SIG-M5 treated with dmso at 0.1 percent for 504 hours (cell line): ENCODE data around the gene EXOC6.
"Not testable (repeated sequence)": the region's sequence is repeated elsewhere in the genome, so short reads cannot be mapped to it uniquely, and the experiment has no call there.

Experiments
- DNase-seq: peaks from one replicate; lab custom pipeline; 2025; ENCODE audit not compliant: unreplicated experiment; lab: John Stamatoyannopoulos, UW

Gene EXOC6

GRCh38 chr10:92937876-92938275 is 89.6 kb downstream of the EXOC6 start:
- no peak for DNase-seq

- DNase-seq, result no peak
Observed at GRCh38 chr10:92938841-92939240, 90.5 kb downstream of the EXOC6 start.

GRCh38 chr10:92942226-92942625 is 93.9 kb downstream of the EXOC6 start:
- no peak for DNase-seq

- no peak for DNase-seq
Observed at GRCh38 chr10:92946491-92946890, 98.2 kb downstream of the EXOC6 start.

- not testable (repeated sequence) for DNase-seq
Observed at GRCh38 chr10:92952573-92952972, 104.3 kb downstream of the EXOC6 start.

- no peak for DNase-seq
Observed at GRCh38 chr10:92957223-92958010, 109.1 kb downstream of the EXOC6 start.

GRCh38 chr10:92961638-92962037 is 113.3 kb downstream of the EXOC6 start:
- no peak for DNase-seq

GRCh38 chr10:92965314-92965713 is 117.0 kb downstream of the EXOC6 start:
- DNase-seq, result peak; percentile 25

GRCh38 chr10:92967641-92968040 is 119.3 kb downstream of the EXOC6 start:
- no peak for DNase-seq

GRCh38 chr10:92969151-92969550 is 120.8 kb downstream of the EXOC6 start:
- no peak for DNase-seq

GRCh38 chr10:92970301-92971070 is 122.2 kb downstream of the EXOC6 start:
- DNase-seq, result no peak

- DNase-seq, result peak; percentile 14
Observed at GRCh38 chr10:92972066-92972870, 123.9 kb downstream of the EXOC6 start.

GRCh38 chr10:92972886-92973285 is 124.6 kb downstream of the EXOC6 start:
- DNase-seq, result no peak

- not testable (repeated sequence) for DNase-seq
Observed at GRCh38 chr10:92976278-92976677, 128.0 kb downstream of the EXOC6 start.

- no peak for DNase-seq
Observed at GRCh38 chr10:92989250-92989649, 140.9 kb downstream of the EXOC6 start.

- DNase-seq, result no peak
Observed at GRCh38 chr10:92990615-92991014, 142.3 kb downstream of the EXOC6 start.

- DNase-seq, result no peak
Observed at GRCh38 chr10:92991513-92991912, 143.2 kb downstream of the EXOC6 start.

GRCh38 chr10:92993699-92994272 is 145.5 kb downstream of the EXOC6 start:
- DNase-seq, result peak; percentile 1

- DNase-seq, result no peak
Observed at GRCh38 chr10:92995509-92995908, 147.2 kb downstream of the EXOC6 start.

- DNase-seq, result no peak
Observed at GRCh38 chr10:92997620-92998019, 149.3 kb downstream of the EXOC6 start.

- no peak for DNase-seq
Observed at GRCh38 chr10:92999191-92999590, 150.9 kb downstream of the EXOC6 start.
